GM18907 (cell line): ENCODE data around the gene C12orf75.

ENCODE experiments used
- ATAC-seq: cut with Tn5 transposase; IDR thresholded peaks from one replicate; pipeline ENCODE4 v1.9.1; 2021; ENCODE audit warnings: mild to moderate bottlenecking, moderate library complexity; ENCODE audit not compliant: unreplicated experiment

C12orf75 gene

DNA sequence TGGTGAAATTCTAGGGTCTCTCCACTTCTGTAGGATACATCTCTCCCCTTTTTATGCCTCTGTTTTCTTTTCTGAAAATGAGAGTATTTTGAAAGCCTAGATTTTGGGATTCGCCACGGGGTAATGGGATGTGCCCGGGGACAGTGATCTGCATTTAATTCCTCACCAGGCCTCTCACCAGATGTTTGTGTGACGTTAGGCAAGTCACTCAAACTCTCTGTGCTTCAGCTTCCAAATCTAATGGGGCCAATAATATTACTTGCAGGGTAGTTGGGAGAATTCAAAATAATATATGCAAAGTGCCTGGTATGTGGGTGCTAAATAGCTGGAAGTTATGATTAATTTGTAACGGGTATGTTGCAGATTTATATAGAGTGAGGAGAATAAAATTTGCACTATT, 78.8 kb downstream of the C12orf75 start:
- ATAC-seq: no peak

GRCh38 chr12:105409801-105410471, 79.4 kb downstream of the C12orf75 start:
- ATAC-seq: no peak

- no peak for ATAC-seq
These were observed 83.5 kb downstream of the C12orf75 start for GRCh38 chr12:105413911-105414487.

DNA sequence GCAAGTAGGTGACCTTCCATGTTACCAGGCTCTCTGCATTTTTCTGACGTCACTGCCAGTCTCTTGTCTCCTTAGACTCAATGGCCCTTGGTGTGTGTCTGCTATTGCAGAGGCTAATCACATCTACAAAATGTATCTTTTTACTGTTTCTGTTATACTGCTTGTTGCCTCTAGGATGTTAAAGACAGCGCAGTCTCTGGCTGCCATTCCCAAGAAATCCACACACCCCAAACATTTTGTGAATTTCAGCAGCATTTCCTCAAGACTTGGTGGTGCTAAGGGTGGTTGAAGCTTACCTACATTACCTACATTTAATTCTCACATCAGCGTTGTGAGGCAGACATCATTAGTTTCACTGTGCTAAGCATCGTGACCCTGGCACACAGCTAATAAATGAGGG, 87.2 kb downstream of the C12orf75 start:
- no peak for ATAC-seq

- ATAC-seq: no peak
These were observed 87.7 kb downstream of the C12orf75 start for GRCh38 chr12:105418229-105418628.

- no peak for ATAC-seq
These were observed 88.4 kb downstream of the C12orf75 start for GRCh38 chr12:105418821-105419291.

DNA sequence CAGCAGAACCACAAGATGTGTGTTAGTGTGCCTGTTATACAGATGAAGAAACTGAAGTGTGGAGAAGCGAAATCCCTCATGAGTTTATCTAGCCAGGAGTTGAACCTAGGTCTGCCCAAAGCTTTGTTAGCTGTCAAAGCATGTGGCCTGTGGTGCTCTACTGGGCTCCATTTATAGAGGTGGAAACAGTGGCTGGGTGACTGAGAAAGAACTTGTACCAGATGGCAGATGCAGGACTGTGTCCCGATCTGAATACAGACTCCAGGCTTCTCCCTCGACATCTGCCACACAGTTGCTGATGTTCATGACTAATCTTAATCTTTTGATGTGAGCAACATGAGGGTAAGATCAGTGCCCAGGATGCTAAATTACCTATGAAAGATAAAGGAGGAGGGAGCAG, 89.1 kb downstream of the C12orf75 start:
- no peak for ATAC-seq

DNA sequence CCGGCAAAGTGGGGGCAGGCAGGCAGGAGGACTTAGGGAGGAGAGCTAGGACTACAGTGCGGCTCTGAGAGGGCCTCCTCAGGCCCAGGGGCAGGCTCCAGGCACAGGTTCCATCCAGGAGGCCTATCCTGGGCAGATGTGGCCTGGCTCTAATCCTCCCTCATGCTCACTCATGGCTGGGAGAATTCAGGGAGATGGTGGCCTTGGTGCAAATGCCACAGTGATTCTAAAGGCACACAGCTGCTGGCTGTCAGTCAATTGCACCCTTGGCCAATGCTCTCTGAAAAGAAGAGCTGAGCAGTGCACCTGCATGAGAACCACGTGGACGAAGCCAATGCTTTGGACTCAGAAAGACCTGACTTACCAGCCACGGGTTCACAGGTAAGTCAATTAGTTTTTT, 89.6 kb downstream of the C12orf75 start:
- no peak for ATAC-seq

GRCh38 chr12:105420659-105421240, 90.3 kb downstream of the C12orf75 start:
- no peak for ATAC-seq
